Kidney tubule cell (primary cell): ENCODE results near the gene TCF7L2.
A peak's percentile ranks its signal among the peaks of the same experiment; 100 is the strongest.

Experiments
- DNase-seq: peaks from one replicate; pipeline ENCODE4 v3.0.0-alpha.2; 2018; ENCODE audit warnings: low spot score

The TCF7L2 gene

GRCh38 chr10:113066561-113067312 is 116.7 kb downstream of the TCF7L2 start:
- DNase-seq, result no peak

GRCh38 chr10:113067501-113067900 is 117.5 kb downstream of the TCF7L2 start:
- DNase-seq, result no peak

DNA sequence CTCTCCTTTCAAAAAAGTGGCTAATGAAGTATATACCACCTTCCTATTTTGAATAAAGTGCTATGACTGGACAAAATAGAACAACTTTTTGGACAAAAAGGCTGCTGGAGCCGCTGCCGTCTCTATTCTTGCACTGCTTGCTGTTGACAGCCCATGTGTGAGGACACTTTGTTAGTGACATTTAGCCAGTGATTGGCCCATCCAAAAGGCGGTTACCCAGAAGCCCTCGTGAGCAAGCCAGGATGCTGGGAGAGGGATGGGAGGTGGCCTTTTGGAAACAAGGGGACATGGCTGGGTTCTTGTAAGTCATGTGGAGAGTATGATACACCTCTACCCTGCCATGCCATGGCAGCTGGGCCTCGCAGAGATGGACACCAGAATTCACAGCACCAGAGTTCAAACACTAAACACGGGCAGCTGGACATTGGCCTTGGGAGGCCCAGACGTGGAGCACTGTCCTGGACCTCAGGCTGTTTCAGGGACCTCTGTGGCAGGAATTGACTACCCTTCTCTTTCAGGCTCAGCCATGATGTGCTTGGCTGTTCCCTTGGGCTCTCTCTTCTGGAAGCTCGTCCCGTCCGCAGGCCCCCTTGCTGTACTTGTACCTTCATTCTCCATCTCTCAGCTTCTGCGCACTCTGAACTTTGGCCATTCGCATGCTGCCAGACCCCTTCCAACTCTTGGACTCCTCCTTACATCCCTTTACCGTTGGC is 118.3 kb downstream of the TCF7L2 start:
- no peak for DNase-seq

DNA sequence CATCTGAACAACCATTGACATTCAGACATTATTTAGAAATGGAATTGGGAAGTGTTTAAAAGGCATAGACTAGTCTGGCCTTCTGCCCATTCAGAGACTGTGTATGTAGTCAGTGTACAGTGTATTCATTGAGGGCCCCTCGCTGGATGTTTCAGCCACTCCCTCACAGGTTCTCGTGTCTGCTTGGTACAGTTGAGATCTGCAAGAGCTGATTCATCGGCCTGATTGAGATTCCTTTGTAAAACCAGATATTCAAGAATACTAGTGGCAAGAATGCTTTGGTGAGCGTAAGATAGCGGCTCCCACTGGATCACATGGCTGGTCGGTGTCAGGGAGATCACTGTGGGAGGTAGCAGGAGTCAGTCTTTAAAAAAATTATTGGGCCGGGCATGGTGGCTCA is 119.5 kb downstream of the TCF7L2 start:
- DNase-seq, result peak; percentile 52

DNA sequence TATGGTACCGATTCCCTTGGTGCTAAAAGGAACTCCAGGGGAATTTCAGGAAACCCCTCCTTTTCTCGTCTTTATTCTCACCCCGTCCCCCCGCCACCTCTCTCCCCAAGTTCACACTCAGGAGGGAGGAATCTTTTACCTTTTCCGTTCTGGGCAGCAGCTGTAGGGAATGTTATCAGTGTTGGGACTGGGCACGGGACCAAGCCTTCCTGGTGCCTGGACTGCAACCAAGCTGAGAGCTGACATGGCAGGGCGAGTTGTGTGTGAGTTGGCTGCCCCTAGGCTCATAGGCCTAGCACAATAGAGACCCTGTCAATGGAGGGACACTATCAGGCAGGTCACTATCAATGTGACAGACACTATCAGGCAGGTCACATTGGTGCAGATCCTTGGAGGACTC is 121.4 kb downstream of the TCF7L2 start:
- no peak for DNase-seq

GRCh38 chr10:113073549-113074189 is 123.6 kb downstream of the TCF7L2 start:
- peak; percentile 100 for DNase-seq

DNA sequence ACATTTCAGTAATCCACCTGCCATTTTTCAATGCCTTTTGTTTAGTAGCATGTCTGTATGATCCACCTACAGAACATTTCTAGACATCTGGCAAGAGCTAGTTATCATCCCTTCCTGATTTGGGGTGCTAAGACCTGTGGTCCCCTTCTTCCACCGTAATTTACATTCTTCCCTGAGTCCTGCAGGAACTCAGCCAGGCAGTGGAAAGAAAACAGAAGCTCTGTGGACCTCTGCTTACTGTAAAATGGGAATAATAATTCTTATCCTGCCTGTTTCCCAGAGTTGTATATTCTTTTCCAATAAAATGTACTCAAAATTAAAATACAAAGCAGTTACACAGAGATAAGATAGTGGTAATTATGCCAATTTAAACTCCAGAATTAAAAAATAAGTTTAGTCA is 126.9 kb downstream of the TCF7L2 start:
- no peak for DNase-seq

DNA sequence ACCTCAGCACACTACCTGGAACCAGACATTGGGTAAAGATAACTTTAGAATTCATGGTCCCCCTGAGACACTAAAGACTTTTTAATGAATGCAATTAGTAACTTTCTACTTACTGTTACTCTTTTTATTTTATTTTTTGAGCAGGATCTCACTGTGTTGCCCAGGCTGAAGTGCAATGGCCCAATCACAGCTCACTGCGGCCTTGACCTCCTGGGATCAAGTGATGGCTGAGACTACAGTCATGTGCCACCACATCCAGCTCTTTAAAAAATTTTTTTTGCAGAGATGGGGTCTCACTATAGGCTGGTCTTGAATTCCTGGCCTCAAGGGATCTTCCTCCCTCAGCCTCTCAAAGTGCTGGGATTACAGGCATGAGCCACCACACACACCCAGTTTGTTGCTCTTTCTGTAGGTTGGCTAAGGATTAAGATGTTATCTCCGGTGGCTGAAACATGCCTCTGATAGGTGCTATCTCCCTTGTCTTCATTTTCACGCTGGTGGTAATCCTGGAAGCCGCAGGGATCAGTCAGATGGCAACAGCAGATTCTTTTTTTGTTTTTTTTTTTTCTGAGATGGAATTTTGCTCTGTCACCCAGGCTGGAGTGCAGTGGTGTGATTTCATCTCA is 128.3 kb downstream of the TCF7L2 start:
- no peak for DNase-seq

GRCh38 chr10:113080061-113080924 is 130.2 kb downstream of the TCF7L2 start:
- no peak for DNase-seq

- DNase-seq, result no peak
These were observed 130.8 kb downstream of the TCF7L2 start for GRCh38 chr10:113080925-113081229.

GRCh38 chr10:113084031-113084430 is 134.0 kb downstream of the TCF7L2 start:
- DNase-seq, result no peak

GRCh38 chr10:113085776-113086175 is 135.7 kb downstream of the TCF7L2 start:
- no peak for DNase-seq

- DNase-seq, result no peak
These were observed 136.2 kb downstream of the TCF7L2 start for GRCh38 chr10:113086282-113086681.

- peak; percentile 99 for DNase-seq
These were observed 137.3 kb downstream of the TCF7L2 start for GRCh38 chr10:113087165-113088029.

GRCh38 chr10:113088194-113088593 is 138.1 kb downstream of the TCF7L2 start:
- DNase-seq, result no peak

- DNase-seq, result no peak
These were observed 139.5 kb downstream of the TCF7L2 start for GRCh38 chr10:113089551-113089950.

DNA sequence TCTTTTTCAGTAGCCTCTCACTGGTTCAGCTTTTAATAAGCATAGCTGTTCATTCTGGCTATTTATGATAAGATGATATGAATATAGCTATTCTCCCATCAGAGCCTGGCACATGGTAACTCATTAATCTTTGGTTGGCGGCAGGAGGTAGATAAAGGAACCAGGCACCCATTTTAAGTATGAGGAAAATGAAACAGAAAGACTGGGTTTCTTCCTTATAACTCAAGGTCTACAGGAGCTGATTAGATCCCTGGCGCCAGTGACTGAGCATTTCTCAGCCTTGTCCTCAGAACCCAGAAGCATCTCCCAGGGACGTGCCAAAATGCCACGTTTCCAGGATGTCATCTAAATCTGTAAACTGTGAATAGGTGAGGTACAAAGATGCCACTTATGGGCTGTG is 141.9 kb downstream of the TCF7L2 start:
- no peak for DNase-seq

- peak; percentile 80 for DNase-seq
These were observed 143.4 kb downstream of the TCF7L2 start for GRCh38 chr10:113093188-113094113.

DNA sequence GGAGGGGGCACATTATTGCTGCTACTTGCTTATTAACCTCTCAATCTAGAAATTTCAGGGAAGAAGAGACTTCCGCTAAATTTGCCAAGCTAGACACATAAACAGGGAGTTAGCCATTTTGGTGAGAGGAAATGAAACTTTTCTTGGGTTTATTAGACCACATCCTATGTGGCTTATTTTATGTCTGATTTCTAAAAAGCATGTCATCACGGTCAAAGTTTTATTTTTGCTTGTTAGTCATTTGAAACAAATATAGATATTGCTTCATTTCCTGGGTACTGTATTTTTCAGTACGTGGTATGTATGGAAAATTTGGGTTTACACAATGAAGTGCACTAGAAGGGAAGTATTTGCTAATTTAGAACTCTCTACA is 144.1 kb downstream of the TCF7L2 start:
- no peak for DNase-seq
